Ascending aorta (tissue), 2 donors: ENCODE measurements around the gene WNT11. TPM values are rescaled to one million over a fixed set of nuclear protein-coding genes. Genes with fewer than 3 reads are reported as not detected.

Experiments
- DNase-seq, 2 donors: peaks; one replicate each; pipeline ENCODE4 v3.0.0-alpha.2; 2019; ENCODE audit warnings: low spot score in 2 of 2
- H3K27ac ChIP-seq, 2 donors: fragments of 200-600 bp; sonication (generic); one replicate each; pipeline ENCODE4 v1.5.1; 2016 to 2017; ENCODE audit warnings: mild to moderate bottlenecking in 1 of 2
- H3K27me3 ChIP-seq: fragments of 200-600 bp; sonication (generic); one replicate; pipeline ENCODE4 v1.5.1; 2017
- H3K36me3 ChIP-seq, 2 donors: fragments of 200-600 bp; sonication (generic); one replicate each; pipeline ENCODE4 v1.5.1; 2016
- H3K4me1 ChIP-seq, 2 donors: fragments of 200-600 bp; sonication (generic); one replicate each; pipeline ENCODE4 v1.5.1; 2016 to 2017; ENCODE audit warnings: mild to moderate bottlenecking in 1 of 2
- H3K4me3 ChIP-seq, 2 donors: fragments of 200-600 bp; sonication (generic); one replicate each; pipeline ENCODE4 v1.5.1; 2016 to 2017; ENCODE audit warnings: mild to moderate bottlenecking in 1 of 2
- H3K9me3 ChIP-seq, 2 donors: fragments of 200-600 bp; sonication (generic); one replicate each; pipeline ENCODE4 v1.5.1; 2016
- CTCF ChIP-seq, 3 experiments: fragments of 200-600 bp in 2 of 3; fragments of 450-650 bp in 1 of 3; sonication (generic) in 2 of 3; IDR thresholded peaks; one replicate each; pipeline ENCODE4 v1.5.1; 2016 to 2019; ENCODE audit warnings: antibody characterized with exemption in 3 of 3, mild to moderate bottlenecking in 1 of 3, moderate library complexity in 1 of 3
- intact Hi-C: fragments of 100-400 bp; cut with DNase I; formaldehyde crosslinking; loops from one replicate; pipeline ENCODE4 v1.15.1; 2023
- total RNA-seq: library from RNA; depleted of rRNA; stranded (reverse); fragments of >200 nt; gene quantifications from one replicate; pipeline ENCODE4 v1.1.0, GENCODE V29; 2016

The WNT11 gene
- total RNA-seq, 1 donor from 2014 or later, result 11.7 TPM

- DNase-seq, result peak in 1 of 2 donors; percentile 52
- no peak overlapping the region for H3K27ac ChIP-seq
- no peak overlapping the region for H3K4me3 ChIP-seq
Measured at GRCh38 chr11:76148941-76149613, 57.2 kb downstream of the WNT11 start.

GRCh38 chr11:76148231-76148630 lies 58.1 kb downstream of the WNT11 start:
- Histone ChIP-seq H3K9me3 (no peaks in the 10 kb centered on the region), H3K4me1 (no peaks in the 10 kb centered on the region), H3K27ac (no peak overlapping the region), H3K4me3 (no peak overlapping the region), H3K36me3 (no peaks in the 10 kb centered on the region), H3K27me3 (no peaks in the 10 kb centered on the region)
- no peak for DNase-seq
- intact Hi-C loops, result no loop called here
- no peak for TF ChIP-seq CTCF (IDR thresholded peaks at IDR 0.05)

More at GRCh38 chr11:76148941-76149613, 57.2 kb downstream of the WNT11 start:
- Histone ChIP-seq H3K4me1 (no peaks in the 10 kb centered on the region), H3K36me3 (no peaks in the 10 kb centered on the region), H3K27me3 (no peaks in the 10 kb centered on the region), H3K9me3 (no peaks in the 10 kb centered on the region)
- no peak for TF ChIP-seq CTCF (IDR thresholded peaks at IDR 0.05)
- intact Hi-C loops, result no loop called here

GRCh38 chr11:76147106-76147740 lies 59.1 kb downstream of the WNT11 start:
- no peak for TF ChIP-seq CTCF (IDR thresholded peaks at IDR 0.05)
- no peak for DNase-seq
- Histone ChIP-seq H3K36me3 (no peaks in the 10 kb centered on the region), H3K4me1 (no peaks in the 10 kb centered on the region), H3K27me3 (no peaks in the 10 kb centered on the region), H3K27ac (no peak overlapping the region), H3K9me3 (no peaks in the 10 kb centered on the region), H3K4me3 (no peak overlapping the region)
- intact Hi-C loops, result no loop called here

GRCh38 chr11:76143274-76143673 lies 63.0 kb downstream of the WNT11 start:
- Histone ChIP-seq H3K4me3 (no peak overlapping the region), H3K36me3 (no peaks in the 10 kb centered on the region), H3K27ac (no peak overlapping the region), H3K9me3 (no peaks in the 10 kb centered on the region), H3K4me1 (no peaks in the 10 kb centered on the region), H3K27me3 (no peaks in the 10 kb centered on the region)
- intact Hi-C loops, result no loop called here
- DNase-seq, result no peak
- TF ChIP-seq CTCF (IDR thresholded peaks at IDR 0.05), result no peak

- Histone ChIP-seq H3K27ac (no peak overlapping the region), H3K4me3 (no peak overlapping the region), H3K9me3 (no peaks in the 10 kb centered on the region), H3K27me3 (no peaks in the 10 kb centered on the region), H3K36me3 (no peaks in the 10 kb centered on the region), H3K4me1 (no peaks in the 10 kb centered on the region)
- no peak for TF ChIP-seq CTCF (IDR thresholded peaks at IDR 0.05)
- intact Hi-C loops, result no loop called here
- no peak for DNase-seq
Measured at GRCh38 chr11:76141901-76142588, 64.3 kb downstream of the WNT11 start.
